ENCODE results near the gene TOE1.
"Not testable (repeated sequence)": the region's sequence is repeated elsewhere in the genome, so short reads cannot be mapped to it uniquely, and the experiment has no call there.

Gene TOE1

GRCh38 chr1:45355683-45356082, 15.7 kb downstream of the TOE1 start:
- DNase-seq, result no peak

GRCh38 chr1:45356186-45356585, 16.2 kb downstream of the TOE1 start:
- no peak for DNase-seq

GRCh38 chr1:45359882-45360513, 20.0 kb downstream of the TOE1 start:
- DNase-seq, result no peak

- not testable (repeated sequence) for DNase-seq
These were observed 21.0 kb downstream of the TOE1 start for GRCh38 chr1:45360981-45361380.

GRCh38 chr1:45364294-45364693, 24.3 kb downstream of the TOE1 start:
- no peak for DNase-seq

GRCh38 chr1:45365051-45365450, 25.1 kb downstream of the TOE1 start:
- DNase-seq, result no peak

- DNase-seq, result no peak
These were observed 30.6 kb downstream of the TOE1 start for GRCh38 chr1:45370575-45370974.

GRCh38 chr1:45373573-45373972, 33.6 kb downstream of the TOE1 start:
- no peak for DNase-seq

- no peak for DNase-seq
These were observed 35.4 kb downstream of the TOE1 start for GRCh38 chr1:45375104-45376090.

GRCh38 chr1:45378184-45378583, 38.2 kb downstream of the TOE1 start:
- DNase-seq, result no peak

- DNase-seq, result no peak
These were observed 39.6 kb downstream of the TOE1 start for GRCh38 chr1:45379524-45379923.

GRCh38 chr1:45380125-45380524, 40.2 kb downstream of the TOE1 start:
- no peak for DNase-seq

GRCh38 chr1:45380730-45381129, 40.8 kb downstream of the TOE1 start:
- no peak for DNase-seq

GRCh38 chr1:45381243-45381642, 41.3 kb downstream of the TOE1 start:
- no peak for DNase-seq

- DNase-seq, result no peak
These were observed 43.2 kb downstream of the TOE1 start for GRCh38 chr1:45383191-45383590.

GRCh38 chr1:45384213-45384612, 44.2 kb downstream of the TOE1 start:
- not testable (repeated sequence) for DNase-seq

GRCh38 chr1:45385302-45385701, 45.3 kb downstream of the TOE1 start:
- no peak for DNase-seq

- DNase-seq, result no peak
These were observed 46.2 kb downstream of the TOE1 start for GRCh38 chr1:45386219-45386618.

Measured in KG1 (cell line).